ENCODE measurements around the gene ADAMTS18. TPM values are rescaled to one million over a fixed set of nuclear protein-coding genes. Genes with fewer than 3 reads are reported as not detected.

ADAMTS18 gene
- total RNA-seq, 1 donor from 2014 or later, result not detected

- Histone ChIP-seq H3K4me1 (no peaks in the 10 kb centered on the region), H3K9me3 (no peaks in the 10 kb centered on the region), H3K36me3 (no peaks in the 10 kb centered on the region), H3K27me3 (no peaks in the 10 kb centered on the region), H3K4me3 (no peak overlapping the region), H3K27ac (no peak overlapping the region)
- intact Hi-C loops (cut with DNase I), result no loop called here
- no peak for DNase-seq (ENCODE audit: low spot score in 2 of 2)
- TF ChIP-seq CTCF (IDR thresholded peaks at IDR 0.05), result no peak
Observed at GRCh38 chr16:77443357-77444146, 8.7 kb upstream of the ADAMTS18 start.

GRCh38 chr16:77442078-77442477 lies 7.2 kb upstream of the ADAMTS18 start:
- intact Hi-C loops (cut with DNase I), result no loop called here
- no peak for TF ChIP-seq CTCF (IDR thresholded peaks at IDR 0.05)
- DNase-seq (ENCODE audit: low spot score in 2 of 2), result no peak
- H3K4me3 ChIP-seq, result no peak overlapping the region
- H3K27me3 ChIP-seq, result no peaks in the 10 kb centered on the region
- H3K9me3 ChIP-seq, result no peaks in the 10 kb centered on the region
- H3K27ac ChIP-seq, result no peak overlapping the region
- no peaks in the 10 kb centered on the region for H3K4me1 ChIP-seq
- H3K36me3 ChIP-seq, result no peaks in the 10 kb centered on the region

GRCh38 chr16:77439106-77439505 lies 4.3 kb upstream of the ADAMTS18 start:
- DNase-seq (ENCODE audit: low spot score in 2 of 2), result no peak
- no peaks in the 10 kb centered on the region for H3K36me3 ChIP-seq
- H3K27ac ChIP-seq, result no peak overlapping the region
- H3K9me3 ChIP-seq, result no peaks in the 10 kb centered on the region
- no peaks in the 10 kb centered on the region for H3K27me3 ChIP-seq
- no peak overlapping the region for H3K4me3 ChIP-seq
- TF ChIP-seq CTCF (IDR thresholded peaks at IDR 0.05), result no peak
- intact Hi-C loops (cut with DNase I), result no loop called here
- no peaks in the 10 kb centered on the region for H3K4me1 ChIP-seq

- H3K27me3 ChIP-seq, result no peaks in the 10 kb centered on the region
- intact Hi-C loops (cut with DNase I), result no loop called here
- no peaks in the 10 kb centered on the region for H3K9me3 ChIP-seq
- no peak overlapping the region for H3K27ac ChIP-seq
- no peaks in the 10 kb centered on the region for H3K4me1 ChIP-seq
- H3K36me3 ChIP-seq, result no peaks in the 10 kb centered on the region
- H3K4me3 ChIP-seq, result no peak overlapping the region
- TF ChIP-seq CTCF (IDR thresholded peaks at IDR 0.05), result no peak
- no peak for DNase-seq (ENCODE audit: low spot score in 2 of 2)
Observed at GRCh38 chr16:77437859-77438258, 3.0 kb upstream of the ADAMTS18 start.

GRCh38 chr16:77435272-77435820 lies 512 bp upstream of the ADAMTS18 start:
- intact Hi-C loops (cut with DNase I), result no loop called here
- Histone ChIP-seq H3K4me3 (no peak overlapping the region), H3K27ac (no peak overlapping the region), H3K27me3 (no peaks in the 10 kb centered on the region), H3K4me1 (no peaks in the 10 kb centered on the region), H3K36me3 (no peaks in the 10 kb centered on the region), H3K9me3 (no peaks in the 10 kb centered on the region)
- no peak for DNase-seq (ENCODE audit: low spot score in 2 of 2)
- TF ChIP-seq CTCF (IDR thresholded peaks at IDR 0.05), result no peak

All from ascending aorta (tissue), 2 donors.